Measurements from ENCODE around the gene OSCAR.

OSCAR gene, protein sequence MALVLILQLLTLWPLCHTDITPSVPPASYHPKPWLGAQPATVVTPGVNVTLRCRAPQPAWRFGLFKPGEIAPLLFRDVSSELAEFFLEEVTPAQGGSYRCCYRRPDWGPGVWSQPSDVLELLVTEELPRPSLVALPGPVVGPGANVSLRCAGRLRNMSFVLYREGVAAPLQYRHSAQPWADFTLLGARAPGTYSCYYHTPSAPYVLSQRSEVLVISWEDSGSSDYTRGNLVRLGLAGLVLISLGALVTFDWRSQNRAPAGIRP

DNA sequence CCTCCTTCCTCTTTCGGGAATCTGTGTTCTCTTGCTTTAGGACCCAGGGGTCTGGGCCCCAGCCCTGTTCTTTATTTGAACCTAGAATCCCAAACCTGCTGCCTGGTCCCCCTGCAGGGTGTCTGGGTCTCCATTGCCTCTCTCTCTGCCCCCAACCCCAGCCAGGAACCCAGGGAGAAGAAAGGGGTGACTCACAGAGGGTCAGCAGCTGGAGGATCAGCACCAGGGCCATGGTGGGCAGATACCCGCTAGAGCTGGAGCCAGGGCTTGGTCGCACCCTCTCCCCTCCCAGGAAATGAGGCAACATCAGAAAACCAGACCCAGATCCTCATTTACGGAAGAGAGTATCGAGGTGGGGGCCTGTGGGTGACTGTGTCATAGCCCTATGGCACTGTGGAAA is at the start of gene OSCAR:
Gene OSCAR, minus strand, starts transcription at position 243 of the 400 bp plus-strand sequence. Its CDS starts 11 bp downstream, at position 232.
- DNase-seq, result no peak

DNA sequence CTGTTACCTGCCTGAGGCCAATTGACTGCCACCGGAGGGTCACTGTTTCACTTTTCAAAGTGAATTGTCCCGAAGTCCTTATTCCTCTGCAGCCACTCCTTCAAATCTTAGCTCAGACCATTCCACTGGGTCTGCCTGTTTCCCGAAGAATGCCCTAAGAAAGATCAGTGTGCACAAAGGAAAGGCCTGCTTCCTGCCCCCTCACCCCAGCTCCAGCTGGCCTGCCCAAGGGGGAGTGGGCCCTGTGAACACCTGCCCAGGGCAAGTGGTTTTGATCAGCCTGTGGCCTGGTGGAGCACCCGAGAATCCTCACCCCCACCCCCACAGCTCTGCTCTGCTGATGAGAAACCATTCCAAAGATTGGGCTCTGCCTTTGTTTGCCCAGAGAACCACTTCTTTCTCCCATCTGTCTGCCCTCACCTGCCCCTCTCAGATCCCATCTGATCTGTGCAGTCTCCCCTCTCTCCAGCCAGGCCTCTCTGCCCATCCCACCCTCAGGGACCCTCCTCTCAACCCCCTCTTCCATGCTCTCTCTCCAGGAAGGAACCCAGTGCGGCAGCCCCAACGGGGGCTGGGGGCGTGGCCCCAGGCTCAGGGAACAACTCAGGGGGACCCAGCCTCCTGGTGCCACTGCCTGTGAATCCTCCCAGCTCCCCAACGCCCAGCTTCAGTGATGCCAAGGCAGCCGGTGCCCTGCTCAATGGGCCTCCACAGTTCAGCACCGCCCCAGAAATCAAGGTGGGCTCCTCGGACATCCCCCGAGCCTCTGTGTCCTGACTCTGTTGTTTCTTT is 48.6 kb upstream of the OSCAR start:
- no peak for DNase-seq

DNA sequence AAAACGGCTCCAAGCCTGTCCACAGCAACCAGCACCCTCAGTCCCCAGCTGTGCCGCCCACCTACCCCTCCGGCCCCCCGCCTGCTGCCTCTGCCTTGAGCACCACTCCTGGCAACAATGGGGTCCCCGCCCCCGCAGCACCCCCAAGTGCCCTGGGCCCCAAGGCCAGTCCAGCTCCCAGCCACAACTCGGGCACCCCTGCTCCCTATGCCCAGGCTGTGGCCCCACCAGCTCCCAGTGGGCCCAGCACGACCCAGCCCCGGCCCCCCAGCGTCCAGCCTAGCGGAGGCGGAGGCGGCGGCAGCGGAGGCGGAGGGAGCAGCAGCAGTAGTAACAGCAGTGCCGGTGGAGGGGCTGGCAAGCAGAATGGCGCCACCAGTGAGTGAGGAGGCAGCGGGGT is 47.6 kb upstream of the OSCAR start:
- no peak for DNase-seq

DNA sequence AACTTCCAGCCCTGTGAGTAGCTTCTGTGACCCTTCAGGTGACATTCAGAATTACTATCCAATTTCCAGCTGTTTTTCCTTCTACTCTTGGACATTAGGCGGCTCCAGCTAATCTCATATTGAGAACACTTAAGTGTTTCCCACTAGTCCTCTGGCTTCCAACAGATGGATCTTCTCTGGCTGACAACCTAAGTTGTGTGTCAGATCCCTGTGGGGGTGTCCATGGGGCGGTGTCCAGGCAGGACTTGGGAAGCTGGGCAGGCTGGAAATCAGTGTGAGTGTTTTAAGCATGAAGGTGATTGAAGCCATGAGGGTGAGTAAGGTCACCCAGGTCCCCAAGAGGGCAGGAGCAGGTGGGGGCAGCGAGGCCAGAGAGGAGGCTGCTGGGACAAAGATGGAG is 47.1 kb upstream of the OSCAR start:
- no peak for DNase-seq

DNA sequence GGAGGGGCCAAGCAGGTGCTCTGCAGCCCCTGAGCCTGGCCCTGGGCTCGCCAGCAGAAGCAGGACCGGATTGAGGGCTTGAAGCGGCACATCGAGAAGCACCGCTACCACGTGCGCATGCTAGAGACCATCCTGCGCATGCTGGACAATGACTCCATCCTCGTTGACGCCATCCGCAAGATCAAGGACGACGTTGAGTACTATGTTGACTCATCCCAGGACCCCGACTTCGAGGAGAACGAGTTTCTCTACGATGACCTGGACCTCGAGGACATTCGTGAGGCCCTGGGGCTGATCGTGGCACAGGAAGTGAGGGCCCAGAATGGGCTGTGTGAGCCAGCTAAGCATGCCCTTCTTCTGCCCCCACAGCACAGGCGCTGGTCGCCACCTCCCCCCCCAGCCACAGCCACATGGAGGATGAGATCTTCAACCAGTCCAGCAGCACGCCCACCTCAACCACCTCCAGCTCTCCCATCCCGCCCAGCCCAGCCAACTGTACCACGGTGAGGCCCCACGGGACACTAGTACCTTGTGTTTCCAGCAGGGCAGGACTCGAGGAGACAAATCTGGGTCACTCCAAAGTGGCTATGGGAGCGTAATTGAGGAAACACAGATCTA is 45.0 kb upstream of the OSCAR start:
- DNase-seq, result no peak

DNA sequence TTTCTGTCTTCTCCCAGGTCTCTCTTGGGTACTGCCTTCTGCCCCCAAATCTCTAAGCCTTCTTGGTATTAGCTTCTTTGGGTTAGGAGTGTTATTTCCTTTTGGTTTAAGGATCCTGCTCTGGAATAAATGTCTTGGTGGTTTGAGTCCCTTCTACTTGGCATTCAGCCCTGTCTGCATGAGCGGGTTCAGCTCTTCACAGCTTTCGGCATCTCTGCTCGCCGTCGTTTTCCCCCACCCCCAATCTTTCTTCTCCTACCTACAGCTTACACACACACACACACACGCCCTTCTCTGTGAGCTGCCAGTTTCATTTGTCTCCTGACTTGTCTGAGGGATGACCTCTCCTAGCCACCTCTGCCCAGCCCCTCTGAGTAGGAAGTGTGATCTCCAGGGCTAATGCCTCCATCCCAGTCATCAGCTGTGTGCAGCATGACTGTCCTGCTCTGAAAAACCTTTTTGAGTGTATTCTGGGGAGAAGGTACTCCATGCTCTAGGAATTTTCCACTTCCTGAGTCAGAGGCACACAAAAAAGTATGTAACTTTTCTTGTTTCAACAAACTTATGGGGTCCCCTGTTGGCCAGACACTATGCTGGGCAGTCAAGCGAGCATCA is 41.7 kb upstream of the OSCAR start:
- DNase-seq, result no peak

DNA sequence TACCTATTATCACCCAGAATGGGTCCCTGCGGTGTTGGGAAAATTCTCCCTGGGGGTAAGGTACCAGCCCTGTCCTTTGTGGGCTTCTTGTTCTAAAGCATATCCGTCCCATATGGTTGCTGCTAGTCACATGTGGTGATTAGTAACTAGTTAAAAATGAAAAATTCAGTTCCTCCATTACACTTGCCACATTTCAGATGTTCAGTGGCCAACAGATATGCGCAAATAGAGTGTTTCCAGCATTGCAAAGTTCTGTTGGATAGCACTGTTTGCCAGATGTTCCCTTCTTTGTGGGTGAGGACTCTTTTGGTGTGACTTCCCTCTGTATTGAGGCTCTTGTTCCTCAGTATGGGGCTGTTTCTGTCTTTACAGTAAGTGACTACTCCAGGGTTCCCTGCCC is 40.8 kb upstream of the OSCAR start:
- DNase-seq, result no peak

DNA sequence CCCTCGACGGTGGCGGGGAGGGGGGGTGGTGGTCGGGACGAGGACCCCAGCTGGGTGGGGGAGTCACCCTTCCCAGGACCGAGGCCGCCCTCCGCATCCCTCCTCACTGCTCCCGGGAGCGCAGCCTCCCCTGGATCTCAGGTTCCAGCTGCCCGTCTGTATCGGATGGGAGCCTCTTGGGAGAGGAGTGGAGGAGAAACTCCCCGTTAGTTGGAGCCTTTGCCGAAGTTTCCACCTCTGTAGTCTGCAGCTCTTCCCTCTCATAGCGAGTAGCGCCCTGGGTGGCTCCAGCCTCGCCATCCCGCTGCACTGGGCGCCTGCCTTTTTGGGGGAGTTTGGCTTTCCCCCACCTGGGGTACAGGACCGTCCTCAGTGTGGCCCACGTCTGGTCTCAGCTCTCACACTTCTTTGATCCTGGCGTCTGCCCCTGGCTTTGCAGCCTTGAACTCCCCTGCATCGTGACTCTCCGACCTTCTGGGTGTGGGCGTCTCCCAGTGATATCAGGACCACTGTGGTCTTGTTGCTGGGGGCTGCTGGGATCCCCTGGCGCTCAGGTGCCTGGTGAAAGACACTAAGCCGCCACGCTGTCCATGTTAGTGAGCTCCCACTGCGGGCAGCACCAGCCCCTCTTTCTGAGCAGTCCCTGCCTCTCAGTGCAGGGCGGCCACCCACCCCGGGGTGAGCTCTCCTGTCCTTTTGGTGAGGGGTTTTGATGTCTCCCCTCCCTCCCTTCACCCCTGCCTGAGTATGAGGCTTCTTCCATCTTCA is 38.1 kb upstream of the OSCAR start:
- no peak for DNase-seq

DNA sequence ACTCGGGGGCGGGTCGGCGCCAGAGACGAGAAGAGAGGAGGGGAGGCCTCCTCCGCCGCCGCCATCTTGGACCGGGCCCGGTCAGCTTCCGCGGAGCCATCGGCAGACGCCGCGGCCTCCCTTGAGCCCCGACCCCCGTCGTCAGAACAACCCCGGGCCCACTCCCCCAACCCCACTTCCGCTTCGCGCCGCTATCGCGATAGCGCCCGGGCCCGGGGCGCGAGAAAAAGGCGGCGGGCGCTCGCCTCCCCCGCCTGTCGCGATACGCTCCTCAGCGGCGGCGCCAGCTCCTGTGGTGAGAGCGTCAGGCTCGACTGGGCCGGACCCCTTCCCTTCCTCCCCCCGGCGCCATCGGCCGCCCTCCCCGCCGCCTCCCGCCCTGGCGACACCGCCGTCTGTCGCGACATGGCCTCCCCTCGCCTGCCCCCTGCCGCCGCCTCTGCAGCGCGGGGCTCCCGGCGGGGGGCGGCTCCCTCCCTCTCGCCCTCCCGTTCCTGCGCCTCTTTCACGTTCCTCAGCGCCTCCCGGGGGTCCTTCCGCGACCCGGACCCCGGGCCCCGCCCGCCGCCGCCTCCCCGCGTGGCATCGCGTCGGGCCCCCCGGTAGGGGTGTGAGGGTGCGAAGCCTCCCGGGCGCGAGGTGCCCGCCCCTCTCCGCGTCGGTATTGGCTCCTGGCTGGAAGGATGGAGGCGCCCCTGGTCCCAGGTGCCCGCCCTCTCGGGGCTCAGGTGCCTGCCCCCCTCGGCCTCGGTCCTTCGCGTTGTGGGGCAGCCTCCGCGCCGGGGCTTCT is 37.3 kb upstream of the OSCAR start, which contains the start of gene CNOT3:
Gene CNOT3, plus strand, starts transcription at position 64 of the 790 bp plus-strand sequence. CDS start 5,217 bp downstream, outside the sequence.
- DNase-seq, result no peak

DNA sequence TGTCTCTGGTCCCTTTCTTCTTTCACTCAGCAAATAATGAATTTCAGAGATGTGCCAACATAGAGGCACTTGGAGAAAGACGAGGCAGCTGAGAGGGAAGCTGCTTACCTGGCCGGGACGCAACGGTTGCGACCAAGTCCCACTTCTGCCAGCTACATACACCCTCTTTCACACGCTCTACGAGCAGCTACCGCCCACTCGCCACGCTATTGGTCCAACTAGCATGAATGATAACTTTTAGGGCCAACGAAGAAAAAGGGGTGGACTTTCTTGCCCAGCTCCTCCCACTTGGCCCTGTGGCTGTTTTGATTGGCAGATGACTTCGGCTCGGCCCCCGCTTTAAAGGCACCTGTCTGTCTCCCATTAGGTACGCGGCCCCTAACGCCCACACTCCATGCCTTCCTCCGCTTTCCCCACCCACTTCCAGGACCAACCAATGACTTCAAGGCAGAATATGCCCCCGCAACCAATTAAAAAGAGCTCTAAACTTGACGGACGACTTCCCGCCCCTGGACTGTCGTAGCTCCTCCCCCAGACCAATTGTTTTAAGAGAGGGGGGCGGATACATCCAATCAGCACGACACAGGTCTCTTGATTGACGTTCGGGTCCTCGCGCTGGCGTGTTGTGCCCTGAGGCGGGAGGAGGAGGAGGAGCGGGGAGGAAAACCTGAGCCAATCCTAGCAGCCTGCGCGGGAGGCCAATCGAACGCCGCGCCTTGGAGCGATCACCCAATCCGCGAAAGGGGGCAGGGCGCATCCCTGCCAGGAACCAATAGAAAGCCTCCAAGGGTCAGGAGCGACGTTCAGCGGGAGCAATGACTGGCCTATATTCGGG is 36.5 kb upstream of the OSCAR start:
- DNase-seq, result peak; percentile 99

DNA sequence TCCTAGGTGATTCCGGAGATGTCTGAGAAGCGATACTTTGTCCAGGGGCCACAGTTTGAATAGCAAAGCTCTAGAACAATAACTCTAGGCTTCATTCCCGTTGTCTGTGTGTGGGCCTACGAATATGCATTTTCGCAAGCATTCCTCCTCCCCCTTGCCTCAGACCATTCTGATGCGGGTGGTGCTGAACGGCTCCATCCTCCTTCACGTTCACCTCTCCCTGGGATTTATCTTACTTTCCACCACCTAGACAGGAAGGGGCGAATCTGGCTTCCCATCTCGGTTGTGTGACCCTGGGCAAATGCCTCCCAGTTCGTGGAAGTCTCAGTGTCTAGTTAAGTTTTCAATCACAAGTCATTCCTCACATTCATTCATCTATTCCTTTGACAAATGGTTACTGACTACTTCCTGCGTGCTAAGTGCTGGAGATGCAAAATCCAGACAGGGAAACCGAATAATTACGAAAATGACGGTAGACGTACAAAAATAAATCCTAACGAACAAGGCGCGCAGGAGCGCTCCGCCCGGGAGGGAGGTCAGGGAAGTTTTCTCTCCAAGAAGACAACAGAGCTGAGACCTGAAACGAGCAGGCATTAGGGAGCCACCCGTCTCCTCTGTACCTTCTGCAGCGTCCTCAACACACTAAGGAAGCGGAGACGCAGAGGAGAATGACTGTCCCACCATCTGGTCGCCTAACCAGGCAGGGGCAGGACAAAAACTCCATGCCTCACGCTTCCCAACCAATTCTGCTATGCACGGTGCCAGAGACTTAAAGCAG is 35.7 kb upstream of the OSCAR start:
- no peak for DNase-seq

DNA sequence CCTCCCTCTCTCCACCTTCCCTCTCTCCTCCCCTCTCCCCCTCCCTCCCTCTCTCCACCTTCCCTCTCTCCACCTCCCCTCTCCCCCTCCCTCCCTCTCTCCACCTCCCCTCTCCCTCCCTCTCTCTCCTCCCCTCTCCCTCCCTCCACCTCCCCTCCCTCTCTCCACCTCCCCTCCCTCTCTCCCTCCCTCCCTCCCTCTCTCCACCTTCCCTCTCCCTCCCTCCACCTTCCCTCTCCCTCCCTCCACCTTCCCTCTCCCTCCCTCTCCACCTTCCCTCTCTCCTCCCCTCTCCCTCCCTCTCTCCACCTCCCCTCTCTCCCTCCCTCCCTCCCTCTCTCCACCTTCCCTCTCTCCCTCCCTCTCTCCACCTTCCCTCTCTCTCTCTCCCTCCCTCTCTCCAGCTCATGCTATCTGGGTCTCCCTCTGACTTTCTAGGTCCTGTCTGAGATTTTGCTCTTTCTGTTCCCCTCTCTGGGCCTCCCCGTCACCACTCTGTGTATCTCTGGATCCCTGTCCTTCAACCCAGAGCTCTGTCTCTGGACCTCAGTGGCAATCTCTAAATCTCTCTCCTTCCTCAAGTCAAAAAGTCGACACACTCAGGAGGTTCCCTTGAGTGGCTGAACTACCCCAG is 33.5 kb upstream of the OSCAR start:
- DNase-seq, result no peak

DNA sequence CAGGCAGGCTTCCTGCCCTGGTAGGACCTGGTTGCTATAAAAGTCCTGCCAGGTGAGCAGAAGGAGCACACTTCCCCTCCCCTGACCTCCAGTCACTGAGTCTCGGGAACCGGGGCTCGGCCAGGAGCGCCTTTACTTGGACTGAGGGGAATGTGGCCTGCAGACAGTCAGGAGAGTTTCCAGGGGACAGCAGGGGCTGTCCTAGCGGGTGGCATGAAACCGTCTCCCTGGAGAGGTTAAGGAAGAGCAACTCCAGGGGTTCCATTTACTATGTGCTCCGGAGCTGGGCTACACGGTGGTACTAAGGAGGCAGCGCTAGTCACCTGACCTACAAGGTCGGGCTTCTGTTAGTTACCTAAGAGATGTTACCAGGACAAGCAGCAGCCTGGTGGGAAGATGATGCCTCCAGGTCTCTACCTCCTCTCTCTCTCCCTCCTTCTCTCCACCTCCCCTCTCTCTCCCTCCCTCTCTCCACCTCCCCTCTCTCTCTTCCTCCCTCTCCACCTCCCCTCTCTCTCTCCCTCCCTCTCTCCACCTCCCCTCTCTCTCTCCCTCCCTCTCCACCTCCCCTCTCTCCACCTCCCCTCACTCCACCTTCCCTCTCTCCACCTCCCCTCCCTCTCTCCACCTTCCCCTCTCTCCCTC is 32.8 kb upstream of the OSCAR start:
- peak; percentile 5 for DNase-seq

DNA sequence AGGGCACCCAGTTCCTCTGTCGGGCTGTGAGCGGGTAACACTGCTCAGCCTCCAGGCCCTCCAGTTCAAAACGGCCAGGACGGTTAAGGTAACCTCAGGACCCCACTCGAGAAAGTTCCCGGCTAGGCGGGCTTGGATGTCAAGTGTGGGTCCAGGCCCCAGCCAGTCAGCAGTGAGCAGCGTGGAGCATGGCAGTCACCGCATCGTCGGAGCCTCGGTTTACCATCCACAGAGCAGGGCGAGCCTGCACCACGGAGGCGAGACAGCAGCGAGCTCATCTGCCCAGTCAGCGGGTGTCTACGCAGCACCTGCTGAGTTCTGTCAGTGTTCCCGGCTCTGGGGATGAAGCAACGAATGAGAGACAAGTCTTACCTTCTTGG is 29.0 kb upstream of the OSCAR start:
- DNase-seq, result no peak

DNA sequence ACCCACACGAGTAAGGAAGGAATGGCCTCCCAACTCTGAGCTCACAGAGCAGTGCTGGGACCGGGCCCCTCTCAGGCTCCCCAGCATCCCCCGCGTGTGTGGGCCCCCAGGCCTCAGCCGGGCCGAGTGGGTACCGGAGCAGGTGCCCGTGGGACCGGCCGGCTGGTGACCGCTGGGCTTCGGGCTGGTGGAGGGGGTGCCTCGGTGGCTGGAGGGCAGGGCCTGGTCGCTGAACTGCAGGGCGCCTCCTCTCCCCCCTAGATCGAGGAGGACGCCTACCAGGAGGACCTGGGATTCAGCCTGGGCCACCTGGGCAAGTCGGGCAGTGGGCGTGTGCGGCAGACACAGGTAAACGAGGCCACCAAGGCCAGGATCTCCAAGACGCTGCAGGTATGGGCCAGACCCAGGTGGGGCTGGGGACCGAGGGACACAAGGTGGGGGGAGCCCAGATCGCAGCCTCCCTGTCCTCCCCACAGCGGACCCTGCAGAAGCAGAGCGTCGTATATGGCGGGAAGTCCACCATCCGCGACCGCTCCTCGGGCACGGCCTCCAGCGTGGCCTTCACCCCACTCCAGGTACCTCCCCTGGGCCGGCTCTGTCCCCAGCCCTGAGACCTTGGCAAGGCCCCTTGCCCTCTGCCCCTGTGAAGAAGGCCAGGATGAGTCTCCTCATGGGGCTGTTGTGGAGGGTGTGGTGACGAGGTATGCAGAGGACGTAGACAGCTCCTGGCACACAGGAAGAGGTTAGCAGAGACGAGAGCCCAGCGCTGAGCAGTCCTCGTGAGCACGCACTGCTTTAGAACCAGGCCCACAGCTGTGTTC is 28.4 kb upstream of the OSCAR start:
- no peak for DNase-seq

DNA sequence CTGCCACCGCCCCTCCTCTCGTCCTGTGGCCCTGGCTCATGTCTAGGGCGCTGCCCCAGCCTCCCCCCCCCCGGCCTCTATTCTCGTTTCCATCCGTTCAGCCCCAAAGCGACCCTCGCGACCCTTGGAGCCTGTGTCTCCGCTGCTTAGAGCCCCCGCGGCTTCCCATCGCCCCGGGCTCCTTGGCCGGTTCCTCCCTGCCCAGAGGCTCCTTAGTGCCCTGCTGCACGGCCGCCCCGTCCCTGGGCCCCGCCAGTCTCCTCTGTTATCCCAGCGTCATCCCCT is 27.8 kb upstream of the OSCAR start:
- DNase-seq, result no peak

DNA sequence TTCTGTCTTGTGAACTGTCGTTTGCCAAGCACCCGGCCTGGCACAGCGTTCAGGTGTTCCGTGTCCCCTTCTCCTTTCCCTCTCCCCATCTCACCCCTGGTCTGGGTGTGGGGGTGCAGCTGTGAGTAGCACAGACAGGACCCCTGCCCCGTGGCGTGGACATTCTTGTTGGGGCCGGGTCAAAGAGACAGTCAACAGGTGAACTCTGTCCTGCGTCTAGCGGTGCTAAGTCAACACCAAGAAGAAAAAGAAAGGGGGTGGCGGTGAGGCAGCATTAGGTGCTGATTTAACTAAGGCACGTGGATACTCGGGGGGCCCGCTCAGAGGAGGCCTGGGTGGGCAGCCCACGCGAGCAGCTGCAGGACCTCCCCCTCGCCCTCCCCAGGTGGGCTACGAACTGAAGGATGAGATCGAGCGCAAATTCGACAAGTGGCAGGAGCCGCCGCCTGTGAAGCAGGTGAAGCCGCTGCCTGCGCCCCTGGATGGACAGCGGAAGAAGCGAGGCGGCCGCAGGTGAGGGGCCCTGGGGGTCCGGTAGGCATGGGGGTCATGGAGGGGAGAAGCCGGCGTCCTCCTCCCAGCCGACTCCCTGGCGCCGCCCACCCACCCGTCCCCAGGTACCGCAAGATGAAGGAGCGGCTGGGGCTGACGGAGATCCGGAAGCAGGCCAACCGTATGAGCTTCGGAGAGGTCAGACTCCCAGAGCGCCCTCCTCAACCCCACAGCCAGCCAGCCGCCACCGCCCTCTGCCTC is 27.3 kb upstream of the OSCAR start:
- DNase-seq, result no peak

DNA sequence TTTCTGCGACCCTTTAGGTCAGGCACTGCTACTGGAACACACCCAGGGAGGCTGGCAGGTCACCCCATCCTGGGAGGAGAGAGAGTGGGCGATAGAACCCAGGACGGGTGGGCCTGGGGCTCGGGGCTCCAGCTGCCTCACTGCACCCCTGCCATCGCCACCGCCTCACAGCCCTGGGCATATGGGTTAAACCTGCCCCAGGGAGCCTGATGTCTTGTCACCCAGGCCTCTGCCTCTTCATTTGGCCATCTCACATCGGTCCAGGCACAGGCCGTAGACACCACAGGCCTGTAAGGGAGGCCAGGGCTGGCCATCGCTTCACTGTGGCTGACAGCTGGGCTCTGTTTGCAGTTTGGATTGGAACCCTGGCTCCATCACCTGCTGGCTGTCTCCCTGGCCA is 25.1 kb upstream of the OSCAR start:
- DNase-seq, result no peak
